GM10266 (cell line): Measurements from ENCODE around the gene NFYA.

ENCODE experiments used
- DNase-seq: peaks from one replicate; pipeline ENCODE4 v3.0.0; 2012; ENCODE audit errors: extremely low spot score
- TF ChIP-seq, protein P1 (sequence below): IDR thresholded peaks from 2 replicates; pipeline ENCODE4 v1.5.1; 2012; ENCODE audit warnings: mild to moderate bottlenecking, low read depth; ENCODE audit not compliant: control insufficient read depth, insufficient read depth; ENCODE audit errors: missing control alignments

NFYA gene

DNA sequence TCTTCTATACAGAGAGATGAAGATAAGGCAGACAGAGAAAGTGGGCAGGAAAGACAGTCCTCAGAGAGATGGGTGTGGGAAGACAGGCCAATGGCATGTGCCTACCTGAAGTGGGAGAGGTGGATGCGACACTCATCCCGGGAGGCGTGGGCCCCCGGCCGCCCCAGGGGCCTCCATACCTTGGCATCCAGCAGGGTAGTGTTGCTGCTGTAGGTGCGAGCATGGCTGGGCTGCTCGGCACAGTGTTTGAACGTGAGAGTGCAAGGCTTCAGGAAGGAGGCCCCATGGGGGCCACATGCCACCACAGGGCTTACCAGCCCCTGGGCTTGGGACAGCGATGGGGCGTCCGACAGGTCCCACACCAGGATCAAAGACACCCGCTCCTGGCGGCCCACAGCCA is 39.0 kb upstream of the NFYA start:
- no peak for DNase-seq
- TF ChIP-seq, protein P1, sequence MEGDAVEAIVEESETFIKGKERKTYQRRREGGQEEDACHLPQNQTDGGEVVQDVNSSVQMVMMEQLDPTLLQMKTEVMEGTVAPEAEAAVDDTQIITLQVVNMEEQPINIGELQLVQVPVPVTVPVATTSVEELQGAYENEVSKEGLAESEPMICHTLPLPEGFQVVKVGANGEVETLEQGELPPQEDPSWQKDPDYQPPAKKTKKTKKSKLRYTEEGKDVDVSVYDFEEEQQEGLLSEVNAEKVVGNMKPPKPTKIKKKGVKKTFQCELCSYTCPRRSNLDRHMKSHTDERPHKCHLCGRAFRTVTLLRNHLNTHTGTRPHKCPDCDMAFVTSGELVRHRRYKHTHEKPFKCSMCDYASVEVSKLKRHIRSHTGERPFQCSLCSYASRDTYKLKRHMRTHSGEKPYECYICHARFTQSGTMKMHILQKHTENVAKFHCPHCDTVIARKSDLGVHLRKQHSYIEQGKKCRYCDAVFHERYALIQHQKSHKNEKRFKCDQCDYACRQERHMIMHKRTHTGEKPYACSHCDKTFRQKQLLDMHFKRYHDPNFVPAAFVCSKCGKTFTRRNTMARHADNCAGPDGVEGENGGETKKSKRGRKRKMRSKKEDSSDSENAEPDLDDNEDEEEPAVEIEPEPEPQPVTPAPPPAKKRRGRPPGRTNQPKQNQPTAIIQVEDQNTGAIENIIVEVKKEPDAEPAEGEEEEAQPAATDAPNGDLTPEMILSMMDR = no peak

DNA sequence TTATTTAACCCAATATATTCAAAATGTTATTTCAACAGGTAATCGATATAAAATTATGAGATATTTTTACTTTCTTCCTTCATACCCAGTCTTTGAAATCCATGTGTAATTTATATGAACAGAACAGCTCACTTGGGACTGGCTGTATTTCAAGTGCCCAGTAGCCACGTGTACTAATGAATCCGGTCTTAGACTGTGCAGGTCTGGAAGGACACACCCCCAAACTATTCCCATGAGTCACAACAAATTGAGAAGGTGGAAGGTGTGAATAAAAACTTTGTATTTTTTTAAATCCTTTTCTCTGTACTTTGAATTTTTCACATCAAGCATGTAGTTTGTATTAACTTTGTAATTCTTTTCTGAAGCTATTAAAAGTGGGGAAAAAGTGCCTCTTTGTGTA is 36.6 kb upstream of the NFYA start:
- TF ChIP-seq, protein P1 = no peak
- DNase-seq = no peak

DNA sequence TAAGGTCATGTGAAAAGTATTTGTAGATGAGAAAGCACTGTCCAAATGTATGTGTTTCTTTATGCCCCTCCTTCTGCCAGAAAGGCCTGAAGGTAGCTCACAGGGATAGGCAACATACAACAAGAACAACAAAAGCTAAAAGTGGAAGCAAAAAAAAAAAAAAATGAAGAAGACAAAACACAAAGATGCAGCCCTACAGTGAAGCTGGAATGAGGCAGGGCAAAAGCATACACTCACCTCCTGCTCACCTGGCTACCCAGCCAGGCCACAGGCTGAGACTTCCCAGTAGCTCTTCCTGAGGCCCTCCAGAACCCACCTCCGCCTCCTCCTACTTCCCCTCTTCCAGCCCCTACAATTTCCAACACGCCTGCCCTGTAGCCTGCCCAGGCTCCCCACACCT is 36.2 kb upstream of the NFYA start:
- TF ChIP-seq, protein P1 = no peak
- no peak for DNase-seq

DNA sequence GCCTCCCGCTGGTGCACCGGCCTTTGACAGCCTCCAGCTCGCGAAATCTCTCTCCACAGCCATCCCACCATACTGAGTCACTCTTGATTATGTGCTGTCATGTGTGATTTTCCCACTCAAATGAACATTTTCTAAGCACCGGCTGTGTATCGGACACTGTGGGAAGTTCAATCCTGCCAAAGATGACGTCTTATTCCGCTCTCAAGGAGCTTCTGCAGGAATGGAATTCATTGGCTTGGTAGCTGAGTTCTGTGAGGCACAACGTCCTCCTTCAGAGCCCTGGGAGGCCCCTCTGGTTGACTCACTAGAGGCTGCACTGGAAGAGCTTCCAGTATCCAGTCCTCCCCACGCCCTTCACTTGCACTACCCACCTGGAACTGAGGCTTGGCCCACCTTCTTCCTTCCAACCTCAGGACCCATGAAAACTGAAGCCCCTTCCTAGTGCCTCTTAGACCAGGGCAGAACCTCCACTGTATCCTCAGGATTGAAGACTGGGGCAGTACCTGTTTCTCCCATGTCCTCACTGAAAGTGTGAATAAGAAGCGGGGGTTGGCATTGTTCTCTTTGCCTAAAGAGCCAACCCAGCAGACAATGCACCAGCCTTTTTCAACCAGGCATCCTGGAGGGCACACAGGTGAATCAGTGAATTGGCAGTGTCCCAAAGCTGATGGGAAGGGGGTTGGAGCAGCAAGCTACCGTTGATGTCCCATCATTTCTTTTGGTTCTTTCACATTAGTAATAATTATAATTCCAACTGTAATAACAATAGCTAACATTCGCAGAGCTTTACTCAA is 35.5 kb upstream of the NFYA start:
- DNase-seq = no peak
- TF ChIP-seq, protein P1 = no peak

DNA sequence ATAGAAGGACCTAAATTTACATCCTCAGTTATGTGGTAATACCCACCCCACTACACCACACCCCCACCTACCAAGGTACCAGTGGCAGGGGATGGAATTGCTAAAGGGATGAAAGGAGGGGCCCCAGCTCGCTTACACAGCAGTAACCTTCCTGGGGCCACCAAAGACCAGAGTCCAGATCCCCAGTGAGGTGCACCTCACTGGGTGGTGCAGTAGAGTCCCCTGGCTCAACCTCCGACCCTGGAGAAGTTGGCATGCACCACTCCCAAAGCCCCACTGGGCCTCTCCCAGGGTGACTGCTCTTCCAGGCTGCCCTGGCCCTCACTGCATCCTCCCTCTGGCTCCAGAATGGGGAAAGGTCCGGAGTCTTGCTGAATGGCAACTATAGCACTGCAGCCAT is 34.6 kb upstream of the NFYA start:
- TF ChIP-seq, protein P1 = no peak
- DNase-seq = no peak

DNA sequence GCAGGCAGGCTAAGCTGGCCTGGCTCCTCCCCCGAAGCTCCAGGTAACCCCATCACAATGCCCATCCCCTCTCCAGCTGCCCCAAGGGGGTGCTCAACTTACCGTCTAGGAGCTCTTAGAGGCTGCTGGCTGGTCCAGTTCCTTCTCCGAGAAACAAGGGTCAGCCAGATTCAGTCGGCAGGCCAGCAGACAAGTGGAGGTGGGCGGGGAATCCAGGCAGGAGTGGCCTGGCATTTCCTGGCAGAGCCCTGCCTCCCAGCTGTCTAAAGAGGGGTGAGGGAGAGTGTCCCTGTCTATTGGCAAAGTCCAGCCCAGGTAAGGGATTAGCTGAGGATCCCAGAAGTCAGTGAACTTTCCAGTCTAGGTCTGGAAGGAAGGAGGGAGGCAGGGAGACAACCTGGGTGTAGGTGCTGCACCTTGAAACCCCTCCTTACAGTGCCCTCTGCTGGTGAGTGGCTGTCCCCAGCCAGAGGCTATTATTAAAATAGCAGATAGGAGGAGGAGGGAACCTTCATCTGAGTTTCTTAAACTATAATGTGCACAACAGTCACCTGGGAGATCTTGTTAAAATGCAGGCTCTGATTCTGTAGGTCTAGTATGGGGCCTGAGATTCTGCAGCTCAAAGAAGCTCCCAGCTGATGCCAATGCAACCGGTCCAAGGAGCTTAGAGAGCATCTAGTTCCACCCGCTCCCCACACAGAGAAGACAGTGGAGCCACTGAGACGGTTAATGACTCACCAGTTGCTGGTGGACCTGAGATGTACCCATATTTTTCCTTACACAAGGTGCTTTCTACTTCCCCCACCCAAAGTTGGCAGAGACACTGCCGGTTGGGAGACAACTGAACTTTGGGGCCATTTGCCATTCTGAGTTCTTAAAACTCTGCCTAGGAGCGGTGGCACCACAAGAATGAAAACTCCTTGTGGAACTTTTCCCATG is 33.4 kb upstream of the NFYA start, which contains the start of gene UNC5CL:
UNC5CL (minus strand) TSS at position 162 of the 939 bp plus-strand sequence. CDS start 4,147 bp downstream, outside the sequence.
- TF ChIP-seq, protein P1 = peak; percentile 70
- DNase-seq = peak; percentile 75
